ENCODE results near the gene ABCG1. TPM values are rescaled to one million over a fixed set of nuclear protein-coding genes. Genes with fewer than 3 reads are reported as not detected.
"Not testable (repeated sequence)": the region's sequence is repeated elsewhere in the genome, so short reads cannot be mapped to it uniquely, and the experiment has no call there.

The ABCG1 gene
- total RNA-seq, 6 experiments from 2014 or later: 3.3 to 9.8 (median 4.8) TPM

DNA sequence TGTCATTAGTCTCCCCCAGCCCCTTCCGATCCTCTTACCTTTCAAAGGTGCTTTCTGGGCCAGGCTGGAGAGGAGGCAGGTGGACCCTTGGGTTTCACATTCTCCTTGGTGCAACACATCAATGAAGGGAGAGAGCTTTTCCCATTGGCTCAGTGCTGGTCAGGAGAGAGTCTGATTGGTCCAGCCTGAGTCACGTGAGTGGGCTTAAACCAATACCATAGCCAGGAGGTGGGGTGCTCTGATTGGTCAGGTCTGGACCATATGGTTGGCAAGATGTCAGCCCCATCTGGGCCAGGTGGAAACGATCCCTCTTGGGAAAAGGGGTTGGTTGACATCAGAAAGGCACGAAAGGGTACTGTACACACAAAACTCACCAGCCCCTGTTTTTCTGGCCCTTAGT, 44.8 kb upstream of the ABCG1 start:
- Histone ChIP-seq H3K9me3 (no peaks in the 10 kb centered on the region), H3K4me3 (no peak overlapping the region), H3K27ac (no peak overlapping the region), H3K27me3 (no peaks in the 10 kb centered on the region), H3K36me3 (no peaks in the 10 kb centered on the region), H3K4me1 (no peaks in the 10 kb centered on the region)
- no peak for TF ChIP-seq POLR2A (IDR thresholded peaks at IDR 0.05)
- TF ChIP-seq, protein P1, sequence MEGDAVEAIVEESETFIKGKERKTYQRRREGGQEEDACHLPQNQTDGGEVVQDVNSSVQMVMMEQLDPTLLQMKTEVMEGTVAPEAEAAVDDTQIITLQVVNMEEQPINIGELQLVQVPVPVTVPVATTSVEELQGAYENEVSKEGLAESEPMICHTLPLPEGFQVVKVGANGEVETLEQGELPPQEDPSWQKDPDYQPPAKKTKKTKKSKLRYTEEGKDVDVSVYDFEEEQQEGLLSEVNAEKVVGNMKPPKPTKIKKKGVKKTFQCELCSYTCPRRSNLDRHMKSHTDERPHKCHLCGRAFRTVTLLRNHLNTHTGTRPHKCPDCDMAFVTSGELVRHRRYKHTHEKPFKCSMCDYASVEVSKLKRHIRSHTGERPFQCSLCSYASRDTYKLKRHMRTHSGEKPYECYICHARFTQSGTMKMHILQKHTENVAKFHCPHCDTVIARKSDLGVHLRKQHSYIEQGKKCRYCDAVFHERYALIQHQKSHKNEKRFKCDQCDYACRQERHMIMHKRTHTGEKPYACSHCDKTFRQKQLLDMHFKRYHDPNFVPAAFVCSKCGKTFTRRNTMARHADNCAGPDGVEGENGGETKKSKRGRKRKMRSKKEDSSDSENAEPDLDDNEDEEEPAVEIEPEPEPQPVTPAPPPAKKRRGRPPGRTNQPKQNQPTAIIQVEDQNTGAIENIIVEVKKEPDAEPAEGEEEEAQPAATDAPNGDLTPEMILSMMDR (IDR thresholded peaks at IDR 0.05): no peak
- intact Hi-C loops (cut with DNase I): no loop called here
- DNase-seq: no peak
- 40% methylated on average over 1 of the region's 4 CpGs for WGBS (ENCODE audit: insufficient coverage, low coverage, low lambda C conversion rate, missing lambda C conversion rate)
- no peak for ATAC-seq

- no peak for TF ChIP-seq POLR2A (IDR thresholded peaks at IDR 0.05)
- TF ChIP-seq, protein P1 (IDR thresholded peaks at IDR 0.05): no peak
- Histone ChIP-seq H3K4me3 (no peak overlapping the region), H3K27ac (no peak overlapping the region), H3K9me3 (no peaks in the 10 kb centered on the region), H3K36me3 (no peaks in the 10 kb centered on the region), H3K27me3 (no peaks in the 10 kb centered on the region), H3K4me1 (no peaks in the 10 kb centered on the region)
- ATAC-seq (peak in 2 of 4 donors; percentile 23 to 33), DNase-seq (no peak)
- intact Hi-C loops (cut with DNase I): no loop called here
- 84% methylated on average over 6 of the region's 6 CpGs for WGBS (ENCODE audit: insufficient coverage, low coverage, low lambda C conversion rate, missing lambda C conversion rate)
Measured at GRCh38 chr21:42175110-42175710, 43.7 kb upstream of the ABCG1 start.

DNA sequence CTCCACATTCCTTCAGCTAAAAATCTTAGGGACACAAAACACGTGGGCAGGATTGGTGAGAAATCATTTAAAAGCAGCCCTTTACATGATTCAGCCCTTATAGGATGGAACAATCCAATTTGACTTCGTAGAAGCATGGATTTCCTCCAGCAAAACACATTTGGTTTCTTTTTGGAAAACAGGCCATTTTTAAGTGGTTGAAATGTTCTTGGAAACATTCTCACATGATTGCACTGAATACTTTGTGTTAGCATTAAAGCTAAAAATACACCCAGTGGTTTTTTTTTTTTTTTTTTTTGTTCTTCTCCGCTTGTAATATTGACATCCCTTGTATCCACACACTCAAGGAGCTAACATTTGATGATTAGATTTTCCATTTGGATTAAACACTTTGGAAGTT, 42.1 kb upstream of the ABCG1 start:
- intact Hi-C loops (cut with DNase I): no loop called here
- no peak overlapping the region for H3K27ac ChIP-seq
- 52% methylated on average over 3 of the region's 3 CpGs for WGBS (ENCODE audit: insufficient coverage, low coverage, low lambda C conversion rate, missing lambda C conversion rate)
- no peak overlapping the region for H3K4me3 ChIP-seq
- H3K9me3 ChIP-seq: no peaks in the 10 kb centered on the region
- ATAC-seq: no peak
- no peak for DNase-seq
- H3K36me3 ChIP-seq: no peaks in the 10 kb centered on the region
- no peaks in the 10 kb centered on the region for H3K4me1 ChIP-seq
- H3K27me3 ChIP-seq: no peaks in the 10 kb centered on the region
- TF ChIP-seq POLR2A (IDR thresholded peaks at IDR 0.05): no peak
- TF ChIP-seq, protein P1 (IDR thresholded peaks at IDR 0.05): no peak

- no peaks in the 10 kb centered on the region for H3K36me3 ChIP-seq
- no peaks in the 10 kb centered on the region for H3K9me3 ChIP-seq
- DNase-seq (no peak), ATAC-seq (no peak)
- WGBS (ENCODE audit: insufficient coverage, low coverage, low lambda C conversion rate, missing lambda C conversion rate): 64% methylated on average over 3 of the region's 3 CpGs
- H3K4me1 ChIP-seq: no peaks in the 10 kb centered on the region
- no peak for TF ChIP-seq POLR2A (IDR thresholded peaks at IDR 0.05)
- TF ChIP-seq, protein P1 (IDR thresholded peaks at IDR 0.05): no peak
- H3K27me3 ChIP-seq: no peaks in the 10 kb centered on the region
- intact Hi-C loops (cut with DNase I): no loop called here
- H3K4me3 ChIP-seq: no peak overlapping the region
- no peak overlapping the region for H3K27ac ChIP-seq
Measured at GRCh38 chr21:42179316-42179715, 39.6 kb upstream of the ABCG1 start.

DNA sequence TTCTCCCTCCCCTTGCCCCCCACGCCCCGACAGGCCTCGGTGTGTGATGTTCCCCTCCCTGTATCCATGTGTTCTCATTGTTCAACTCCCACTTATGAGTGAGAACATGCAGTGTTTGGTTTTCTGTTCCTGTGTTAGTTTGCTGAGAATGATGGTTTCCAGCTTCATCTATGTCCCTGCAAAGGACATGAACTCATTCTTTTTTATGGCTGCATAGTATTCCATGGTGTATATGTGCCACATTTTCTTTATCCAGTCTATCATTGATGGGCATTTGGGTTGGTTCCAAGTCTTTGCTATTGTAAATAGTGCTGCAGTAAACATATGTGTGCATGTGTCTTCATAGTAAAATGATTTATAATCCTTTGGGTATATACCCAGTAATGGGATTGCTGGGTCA, 38.9 kb upstream of the ABCG1 start:
- ATAC-seq; H3K27me3 ChIP-seq; H3K4me3 ChIP-seq; H3K27ac ChIP-seq; H3K4me1 ChIP-seq; H3K9me3 ChIP-seq; DNase-seq; intact Hi-C loops (cut with DNase I); H3K36me3 ChIP-seq: not testable (repeated sequence)
- 92% methylated on average over 2 of the region's 3 CpGs for WGBS (ENCODE audit: insufficient coverage, low coverage, low lambda C conversion rate, missing lambda C conversion rate)
